ENCODE measurements around the gene NUDT17.
"Not testable (repeated sequence)": the region's sequence is repeated elsewhere in the genome, so short reads cannot be mapped to it uniquely, and the experiment has no call there.

NUDT17 gene, protein sequence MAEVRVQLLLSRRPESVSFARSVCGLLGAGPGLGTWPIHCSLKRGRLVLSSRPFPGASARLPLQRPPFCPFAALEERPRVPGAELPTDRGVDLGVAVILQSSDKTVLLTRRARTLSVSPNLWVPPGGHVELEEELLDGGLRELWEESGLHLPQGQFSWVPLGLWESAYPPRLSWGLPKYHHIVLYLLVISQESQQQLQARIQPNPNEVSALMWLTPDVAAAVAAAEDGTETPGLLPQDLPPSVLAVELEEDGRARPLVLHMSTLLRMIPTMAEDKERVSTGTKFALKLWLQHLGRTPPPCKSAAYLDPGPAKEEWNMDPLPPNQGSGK

DNA sequence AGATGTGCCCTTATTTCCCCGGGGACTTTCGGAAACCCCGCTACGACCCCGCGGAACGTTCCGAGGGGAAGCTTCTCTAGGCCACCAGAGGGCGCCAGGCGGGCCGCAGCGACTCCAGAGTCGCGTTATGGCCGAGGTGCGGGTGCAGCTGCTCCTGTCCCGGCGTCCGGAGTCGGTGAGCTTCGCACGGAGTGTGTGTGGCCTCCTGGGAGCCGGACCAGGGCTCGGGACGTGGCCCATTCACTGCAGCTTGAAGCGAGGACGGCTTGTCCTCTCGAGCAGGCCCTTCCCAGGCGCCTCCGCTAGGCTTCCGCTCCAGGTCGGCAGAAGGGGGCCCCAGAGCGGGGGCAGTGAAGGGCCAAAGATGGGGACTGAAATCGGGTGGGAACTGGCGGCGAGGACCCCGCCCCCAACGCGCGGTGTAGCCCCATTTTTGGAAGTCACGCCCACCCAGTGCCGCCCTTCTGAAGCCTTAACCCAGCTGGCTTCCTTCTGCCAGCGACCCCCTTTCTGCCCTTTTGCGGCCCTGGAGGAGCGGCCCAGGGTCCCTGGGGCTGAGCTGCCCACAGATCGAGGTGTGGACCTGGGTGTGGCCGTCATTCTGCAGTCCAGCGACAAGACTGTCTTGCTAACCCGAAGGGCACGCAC is at the start of gene NUDT17:
Gene NUDT17 (plus strand): TSS at position 117 of the 648 bp plus-strand sequence. CDS start 11 bp downstream, at position 128.
- DNase-seq: peak; percentile 64

DNA sequence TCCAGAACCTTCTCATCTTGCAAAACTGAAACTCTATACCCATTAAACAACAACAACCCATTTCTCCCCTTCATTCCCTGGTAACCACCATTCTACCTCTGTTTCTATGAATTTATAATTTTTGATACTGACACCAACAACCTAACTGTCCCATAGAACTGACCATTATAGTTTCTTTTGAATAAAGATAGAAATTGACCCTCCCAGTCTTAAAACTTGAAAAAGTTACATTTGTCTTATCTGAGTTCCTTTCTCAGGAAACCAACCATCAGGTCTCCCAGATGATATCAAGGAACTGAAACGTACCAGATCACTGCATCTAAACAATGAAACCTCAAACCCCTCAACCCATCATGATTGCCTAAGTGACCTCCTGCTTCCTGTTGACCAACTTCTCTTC is 48.7 kb upstream of the NUDT17 start:
- no peak for DNase-seq

DNA sequence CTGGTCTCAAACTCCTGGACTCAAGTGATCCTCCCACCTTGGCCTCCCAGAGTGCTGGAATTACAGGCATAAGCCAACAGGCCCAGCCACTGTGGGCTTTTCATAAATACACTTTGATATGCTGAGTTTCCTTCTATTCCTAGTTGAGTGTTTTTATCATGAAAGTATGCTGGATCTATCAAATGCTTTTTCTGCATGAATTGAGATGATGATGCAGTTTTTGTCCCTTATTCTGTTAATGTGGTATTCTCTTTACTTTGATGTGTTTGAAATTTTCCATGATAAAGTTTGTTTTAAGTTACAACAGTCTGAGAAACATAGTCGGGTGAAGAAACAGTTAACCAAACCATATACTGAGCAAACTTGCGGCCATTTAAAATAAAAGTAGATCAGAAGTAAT is 45.6 kb upstream of the NUDT17 start:
- DNase-seq: no peak

DNA sequence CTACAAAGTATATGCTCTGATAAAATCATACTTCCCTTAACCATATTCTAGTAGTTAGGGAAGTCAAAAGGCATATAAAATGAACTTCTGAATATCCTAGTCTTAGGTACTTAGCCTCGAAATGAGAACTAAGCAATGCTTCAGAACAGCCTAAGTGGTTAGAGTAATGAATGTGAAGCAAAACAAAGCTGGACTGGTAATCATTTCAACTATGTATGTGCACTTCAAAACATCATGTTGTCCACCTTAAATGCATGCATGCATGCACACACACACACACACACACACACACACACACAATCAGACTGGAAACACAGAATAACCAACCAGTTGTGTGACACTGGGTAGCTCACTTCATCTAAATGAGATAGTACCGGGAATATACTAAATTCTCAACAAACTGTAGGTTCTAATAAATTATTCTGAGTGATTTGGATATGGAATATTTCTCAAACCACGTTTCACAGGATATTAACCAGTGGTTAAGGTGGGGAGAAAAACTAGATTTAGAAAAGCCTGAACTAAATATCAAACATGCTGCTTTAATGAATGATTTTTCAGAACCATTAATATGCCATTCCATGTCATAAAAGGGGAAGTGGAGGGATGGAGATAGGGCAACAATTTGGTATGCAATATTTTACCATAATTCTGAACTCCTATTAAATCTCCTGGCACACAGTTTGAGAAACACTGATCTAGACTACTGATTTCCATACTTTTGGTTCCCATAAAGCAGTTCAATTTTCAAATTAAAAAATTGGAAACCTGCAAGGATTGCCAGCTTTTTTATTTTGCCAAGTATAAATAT is 41.0 kb upstream of the NUDT17 start:
- no peak for DNase-seq

DNA sequence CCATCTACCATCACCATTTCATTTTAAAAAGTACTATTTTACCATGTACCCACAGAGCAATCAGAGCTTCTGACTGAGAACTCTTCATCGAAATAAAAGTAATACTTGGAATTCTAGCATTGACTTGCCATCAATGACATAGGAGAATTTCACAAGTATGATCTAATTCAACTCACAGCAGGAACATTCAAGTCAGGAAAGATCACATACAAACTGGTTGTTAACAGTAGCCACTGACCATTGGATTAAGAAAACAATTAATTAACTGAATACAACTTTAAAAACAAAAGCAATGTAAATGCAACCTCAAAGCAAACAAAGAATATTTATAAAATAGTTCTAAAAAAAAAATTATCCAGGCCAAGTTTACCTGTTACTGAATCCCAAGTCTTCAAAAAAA is 40.4 kb upstream of the NUDT17 start:
- DNase-seq: no peak

DNA sequence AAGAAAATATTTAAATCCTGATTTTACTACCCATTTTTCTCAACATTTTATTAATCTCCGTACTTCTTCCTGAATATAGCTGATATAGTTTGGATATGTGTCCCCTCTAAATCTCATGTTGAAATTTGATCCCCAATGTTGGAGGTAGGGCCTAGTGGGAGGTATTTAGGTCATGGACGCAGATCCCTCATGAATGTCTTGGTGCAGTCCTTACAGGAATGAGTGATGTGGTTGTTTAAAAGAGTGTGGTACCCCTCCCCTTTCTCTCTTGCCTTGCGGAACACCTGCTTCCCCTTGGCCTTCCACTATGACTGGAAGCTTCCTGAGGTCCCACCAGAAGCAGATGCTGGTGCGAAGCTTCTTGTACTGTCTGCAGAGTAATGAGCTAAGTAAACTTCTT is 39.0 kb upstream of the NUDT17 start:
- DNase-seq: no peak

DNA sequence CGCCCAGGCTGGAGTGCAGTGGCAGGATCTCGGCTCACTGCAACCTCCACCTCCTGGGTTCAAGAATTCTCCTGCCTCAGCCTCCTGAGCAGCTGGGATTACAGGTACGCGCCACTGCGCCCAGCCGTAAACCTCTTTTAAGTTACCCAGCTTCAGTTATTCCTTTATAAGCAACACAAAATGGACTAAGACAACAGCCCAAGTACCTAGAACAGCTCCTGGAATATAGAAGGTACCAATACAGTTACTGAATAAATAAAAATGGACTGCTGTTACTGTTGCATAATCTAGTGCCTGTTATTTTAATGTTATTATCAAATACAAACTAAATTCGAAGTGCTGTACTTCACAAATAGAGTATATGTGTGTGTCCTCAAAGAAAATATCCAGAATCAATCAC is 38.6 kb upstream of the NUDT17 start:
- no peak for DNase-seq

DNA sequence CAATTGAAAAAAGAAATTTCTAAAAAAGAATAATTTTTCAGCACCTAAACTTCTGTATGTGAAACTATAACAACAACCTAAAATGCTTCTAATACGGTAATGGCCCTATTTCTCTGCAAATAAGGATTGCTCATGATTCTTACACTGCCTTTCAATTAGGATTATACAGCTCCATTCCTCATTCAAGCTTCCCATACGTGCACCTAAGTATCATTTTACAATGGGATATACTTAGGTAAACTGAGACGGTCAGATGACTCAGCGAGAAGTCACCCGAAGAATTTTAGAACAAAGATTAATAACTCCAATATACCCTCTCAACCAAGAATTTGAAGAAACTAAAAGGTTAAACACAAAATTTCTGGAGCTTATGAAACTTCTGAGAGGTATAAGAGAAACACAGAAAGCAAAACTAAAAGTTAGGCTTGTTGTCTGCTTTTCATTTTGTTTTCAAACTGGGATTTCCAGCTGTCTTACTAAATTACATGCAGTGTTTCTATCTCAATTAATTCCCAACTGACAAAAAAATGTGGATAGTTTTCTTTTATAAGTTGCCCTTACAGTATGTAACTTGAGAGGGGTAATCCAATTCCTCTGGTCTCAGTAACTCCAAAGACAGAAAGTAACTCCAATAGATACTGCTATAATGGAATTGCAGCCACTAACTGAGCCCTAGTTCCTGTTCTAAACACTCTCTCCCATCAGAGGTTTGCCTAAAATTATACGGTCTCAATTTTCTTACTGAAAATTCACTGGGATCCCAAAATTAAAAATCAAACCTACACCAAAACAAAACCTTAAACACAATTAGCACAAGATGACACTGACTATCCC is 32.2 kb upstream of the NUDT17 start:
- DNase-seq: not testable (repeated sequence)

DNA sequence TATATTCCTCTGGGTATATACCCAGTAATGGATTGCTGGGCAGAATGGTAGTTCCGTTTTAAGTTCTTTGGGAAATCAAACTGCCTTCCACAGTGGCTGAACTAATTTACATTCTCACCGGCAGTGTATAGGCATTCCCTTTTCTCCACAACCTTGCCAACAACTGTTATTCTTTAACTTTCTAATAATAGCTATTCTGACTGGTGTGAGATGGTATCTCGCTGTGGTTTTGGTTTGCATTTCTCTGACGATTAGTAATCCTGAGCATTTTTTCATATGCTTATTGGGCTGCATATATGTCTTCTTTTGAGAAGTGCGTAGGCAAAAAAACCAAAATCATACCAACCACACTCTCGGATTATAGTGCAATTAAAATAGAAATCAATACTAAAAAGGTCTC is 27.3 kb upstream of the NUDT17 start:
- DNase-seq: not testable (repeated sequence)

DNA sequence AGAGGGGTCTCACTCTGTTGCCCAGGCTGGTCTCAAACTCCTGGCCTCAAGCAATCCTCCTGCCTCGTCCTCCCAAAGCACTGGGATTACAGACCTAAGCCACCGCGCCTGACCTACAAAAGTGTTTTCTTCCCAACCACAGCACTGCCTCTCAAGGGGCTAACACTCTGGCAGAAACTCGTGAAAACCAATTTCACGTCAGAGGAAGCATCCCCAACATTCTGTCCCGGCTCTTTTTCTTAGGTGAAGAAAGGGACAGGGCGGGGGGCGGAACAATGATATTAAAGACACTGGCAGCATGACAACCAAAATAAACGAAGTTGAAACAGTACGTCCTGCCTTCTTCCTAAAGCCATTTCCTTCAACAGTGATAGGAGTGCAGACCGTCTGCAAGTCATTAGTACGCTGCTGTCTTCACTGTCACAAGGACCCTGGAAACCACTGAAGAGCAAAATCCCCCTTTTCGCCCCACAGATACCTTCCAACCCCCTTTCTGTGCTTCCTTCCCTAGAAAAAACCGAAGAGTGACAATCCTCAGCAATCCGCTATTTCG is 22.6 kb upstream of the NUDT17 start:
- not testable (repeated sequence) for DNase-seq

DNA sequence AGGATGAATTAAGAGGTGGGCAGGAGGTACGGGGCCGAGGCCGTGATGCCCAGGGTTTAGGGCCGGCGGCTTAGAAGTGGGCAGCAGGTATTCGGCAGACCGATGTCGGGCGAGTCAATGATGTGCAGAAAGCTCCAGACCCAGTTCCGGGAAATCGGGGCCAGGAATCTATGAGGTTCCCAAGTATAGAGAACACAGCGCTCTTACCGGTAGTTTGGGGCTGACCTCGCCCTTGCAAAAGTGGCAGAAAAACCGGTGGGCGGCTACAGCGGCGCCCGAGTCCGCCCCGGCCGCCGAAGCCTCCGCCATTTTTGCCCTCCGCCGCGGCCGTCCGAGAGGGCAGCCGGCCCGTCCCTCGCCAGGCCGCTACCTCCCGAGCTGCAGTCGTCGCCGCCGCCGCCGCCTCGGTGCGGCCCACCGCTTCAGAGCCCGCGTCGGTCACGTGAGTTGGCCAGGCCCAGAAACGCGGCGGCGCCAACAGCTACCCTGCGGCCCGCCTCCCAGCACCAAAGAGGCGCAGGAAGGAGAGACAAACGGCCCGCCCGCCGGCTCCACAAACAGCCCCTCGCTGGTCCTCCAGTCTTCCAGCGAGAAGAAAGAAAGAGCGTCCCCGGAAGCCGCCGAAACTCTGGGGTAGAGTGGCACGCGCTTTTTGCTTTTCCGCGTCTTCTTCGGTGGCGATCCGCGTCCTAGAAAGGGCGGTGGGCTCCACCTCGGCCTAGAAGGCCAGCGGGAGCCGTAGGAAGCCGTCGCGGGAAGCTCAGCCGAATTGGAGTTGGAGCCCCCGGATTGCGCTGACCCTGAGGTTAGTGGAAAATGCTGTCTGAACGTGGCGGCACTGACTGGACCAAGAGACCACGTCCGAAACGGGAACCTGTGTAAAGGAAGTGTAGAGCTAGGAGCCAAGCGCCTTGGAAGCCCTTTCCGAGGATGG is 21.6 kb upstream of the NUDT17 start, which contains the start of the genes POLR3C and RNF115:
Gene POLR3C (plus strand): TSS at position 636 of the 934 bp plus-strand sequence. CDS start 1,577 bp downstream, outside the sequence.
Gene RNF115 (minus strand): TSS at position 531 of the 934 bp plus-strand sequence. CDS start 222 bp downstream, at position 309.
- DNase-seq: peak; percentile 86

DNA sequence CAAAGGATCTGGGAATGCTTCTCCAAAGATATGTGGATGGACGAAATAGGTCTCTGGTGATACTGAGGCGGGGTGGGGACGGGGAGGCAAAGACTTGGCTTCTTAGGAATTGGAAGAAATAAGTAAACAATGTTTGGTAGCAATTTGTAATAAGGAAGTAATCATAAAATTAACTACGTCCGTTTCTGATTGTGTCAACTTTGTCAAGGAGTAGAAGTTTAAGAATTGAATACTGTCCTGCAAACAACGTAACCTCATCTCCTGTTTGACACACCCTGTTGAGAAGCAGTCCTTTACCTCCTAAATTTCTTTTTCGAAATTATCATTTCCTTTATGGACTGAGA is 21.0 kb upstream of the NUDT17 start:
- DNase-seq: no peak

DNA sequence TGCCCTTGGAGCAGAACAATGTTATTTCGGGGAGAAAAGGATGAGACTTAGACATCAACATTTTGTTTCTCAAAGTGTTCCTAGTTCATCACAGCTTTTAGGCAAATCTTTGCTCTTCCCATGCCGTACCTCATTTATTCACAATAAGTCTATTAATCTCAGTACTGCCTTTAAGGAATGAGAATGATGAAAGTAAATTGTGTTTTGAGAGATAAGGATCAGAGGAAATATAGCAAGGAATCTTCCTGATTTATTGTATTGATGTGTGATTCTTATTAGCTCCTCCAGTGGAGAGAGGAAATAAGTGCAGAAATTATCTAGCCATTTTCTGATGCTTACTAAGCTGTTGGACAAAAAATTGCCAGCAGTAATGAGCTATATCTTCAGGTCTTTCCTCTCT is 19.4 kb upstream of the NUDT17 start:
- no peak for DNase-seq

DNA sequence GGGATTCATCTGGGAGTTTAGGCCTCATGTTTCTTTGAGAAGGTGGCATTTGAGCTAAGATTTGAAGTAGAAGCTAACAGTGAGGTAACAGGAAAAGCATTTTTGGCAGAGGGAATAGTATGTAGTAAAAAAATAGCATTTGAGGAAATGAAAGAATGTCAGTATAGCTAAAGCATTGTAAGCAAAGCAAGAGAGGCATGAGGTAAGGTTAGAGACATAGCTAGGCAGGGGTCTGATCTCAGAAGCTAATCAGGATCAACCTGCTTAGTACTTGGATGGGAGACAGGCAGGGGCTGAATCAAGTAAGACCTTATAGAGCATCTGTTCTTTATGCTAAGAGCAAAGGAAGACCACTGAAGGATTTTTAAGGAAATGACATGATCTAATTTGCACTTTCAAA is 17.5 kb upstream of the NUDT17 start:
- no peak for DNase-seq

DNA sequence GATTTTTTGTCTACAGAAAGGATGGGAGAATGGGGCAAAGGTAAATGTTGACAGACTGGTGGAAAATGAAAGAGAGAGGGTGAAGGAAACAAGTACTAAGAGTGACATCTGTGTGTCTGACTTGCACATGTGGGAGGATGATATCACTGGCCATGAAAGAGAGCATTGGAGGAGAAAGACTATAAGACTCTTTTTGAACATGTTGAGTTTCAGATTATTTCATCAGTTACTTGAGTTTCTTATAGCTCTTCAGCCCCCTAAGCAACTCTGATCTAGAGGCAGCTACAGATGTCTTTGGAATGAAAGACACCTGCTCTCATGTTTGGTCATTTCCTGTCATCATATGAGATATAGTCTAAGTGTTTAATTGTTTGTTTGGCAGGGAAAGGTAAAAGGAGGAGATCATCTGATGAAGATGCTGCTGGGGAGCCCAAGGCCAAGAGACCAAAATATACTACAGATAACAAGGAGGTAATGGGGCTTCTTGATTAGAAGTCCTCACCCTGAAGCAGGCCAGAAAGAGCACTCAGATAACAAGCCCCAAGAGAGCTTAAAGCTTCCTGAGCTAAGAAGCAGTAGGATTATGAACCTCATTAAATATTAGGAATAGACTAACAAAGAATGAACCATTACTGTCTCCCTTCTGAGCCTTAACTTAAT is 16.9 kb upstream of the NUDT17 start:
- DNase-seq: no peak

DNA sequence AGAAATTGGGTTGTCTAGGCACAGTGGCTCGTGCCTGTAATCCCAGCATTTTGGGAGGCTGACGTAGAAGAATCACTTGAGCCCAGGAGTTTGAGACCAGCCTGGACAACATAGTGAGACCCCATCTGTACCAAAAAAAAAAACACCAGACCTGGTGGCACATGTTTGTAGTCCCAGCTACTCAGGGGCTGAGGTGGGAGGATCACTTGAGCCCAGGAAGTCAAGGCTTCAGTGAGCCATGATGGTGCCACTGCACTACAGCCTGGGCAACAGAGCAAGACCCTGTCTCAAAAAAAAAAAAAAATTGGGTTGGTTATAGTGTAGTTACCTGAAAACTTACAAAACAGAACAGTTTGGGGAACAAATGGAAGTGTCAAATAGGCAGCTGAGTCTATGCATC is 14.6 kb upstream of the NUDT17 start:
- DNase-seq: not testable (repeated sequence)

DNA sequence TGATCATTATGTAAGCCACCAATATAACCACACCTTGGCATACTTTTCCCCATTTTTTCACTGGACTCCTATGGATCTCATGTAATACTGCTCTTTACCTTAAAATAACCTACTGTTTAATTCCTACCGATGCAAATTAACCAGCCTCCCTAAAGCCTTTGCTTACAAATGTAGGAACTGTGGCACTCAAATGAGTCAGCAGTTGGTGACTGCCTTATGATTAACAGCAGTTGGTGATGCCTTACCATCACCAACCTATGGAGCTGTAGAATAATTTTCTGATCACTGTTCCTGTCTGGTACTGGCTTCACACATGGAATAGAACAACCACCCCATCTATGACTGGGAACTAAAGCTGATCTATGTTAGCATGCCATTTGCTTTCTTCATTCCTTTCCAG is 7.8 kb upstream of the NUDT17 start:
- no peak for DNase-seq

DNA sequence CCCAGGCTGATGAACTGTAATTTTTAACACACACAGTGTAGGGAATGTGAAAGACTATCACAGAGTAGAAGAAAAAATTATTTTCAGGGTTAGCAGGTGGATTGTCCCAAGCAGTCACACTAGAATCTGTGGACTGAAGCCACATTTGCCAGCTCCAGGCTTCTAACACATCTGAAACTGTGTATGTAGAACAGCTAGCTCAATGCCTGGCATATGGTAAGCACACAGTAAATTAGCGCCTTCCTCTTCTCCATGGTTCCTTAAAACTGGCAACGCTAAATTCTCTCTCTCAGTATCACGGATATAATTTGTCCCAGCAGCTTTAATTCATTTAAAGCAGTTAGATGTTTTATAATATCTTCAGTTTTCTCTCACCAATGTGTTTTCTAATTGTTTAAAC is 2.4 kb upstream of the NUDT17 start:
- no peak for DNase-seq

DNA sequence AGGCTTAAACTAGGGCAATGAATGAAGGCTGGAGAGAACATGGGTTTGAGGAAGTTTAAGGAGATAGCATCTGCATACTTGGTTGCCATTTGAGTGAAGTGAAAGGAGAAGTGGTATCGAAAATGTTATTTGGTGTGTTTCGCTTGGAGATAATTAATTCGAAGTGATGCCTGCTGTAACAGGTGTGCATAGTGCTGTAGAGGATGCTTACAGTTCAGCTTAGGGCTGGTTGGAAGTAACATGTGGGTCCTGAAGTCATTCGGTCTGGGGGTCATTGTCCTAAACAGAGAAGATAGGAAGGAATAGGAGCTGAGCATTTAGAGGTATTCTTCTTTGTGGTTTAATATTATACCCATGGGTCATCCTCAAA is 301 bp upstream of the NUDT17 start:
- no peak for DNase-seq

DNA sequence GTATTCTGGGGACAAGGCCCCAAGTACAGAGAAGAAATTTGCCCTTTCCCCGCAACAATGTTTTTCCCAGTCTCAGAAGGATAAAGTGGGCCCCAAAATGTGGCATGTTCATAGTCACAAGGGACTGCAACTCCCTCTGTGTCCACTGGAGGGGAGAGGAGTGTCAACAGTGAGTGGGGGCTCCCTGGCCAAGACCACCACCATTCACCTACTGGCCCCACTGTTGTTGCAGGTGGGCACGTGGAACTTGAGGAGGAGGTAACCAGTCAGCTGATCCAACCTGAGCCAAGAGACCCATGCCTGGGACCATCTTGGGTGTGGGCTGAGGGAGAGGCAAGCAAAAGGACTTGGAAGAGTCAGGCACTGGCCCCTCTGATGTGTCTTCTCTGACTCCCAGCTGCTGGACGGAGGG is 777 bp downstream of the NUDT17 start:
- DNase-seq: no peak

DNA sequence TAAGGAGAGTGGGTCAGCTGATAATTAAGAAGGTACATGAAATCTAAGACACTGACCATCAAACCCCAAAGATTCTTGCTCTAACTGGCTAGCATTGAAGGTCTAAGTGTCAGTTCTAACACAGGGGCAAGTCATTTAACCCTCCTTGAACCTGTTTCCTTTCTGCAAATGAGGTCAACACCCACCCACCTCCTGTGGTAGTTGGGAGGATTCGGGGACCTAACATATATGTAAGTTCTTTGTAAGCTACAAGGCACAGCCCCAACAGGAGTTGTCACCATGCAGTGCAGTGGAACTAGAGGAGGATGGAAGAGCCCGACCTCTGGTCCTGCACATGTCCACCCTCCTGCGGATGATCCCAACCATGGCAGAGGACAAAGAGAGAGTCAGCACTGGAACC is 2.4 kb downstream of the NUDT17 start:
- no peak for DNase-seq
